ENCODE data around the gene GAREM1. TPM values are rescaled to one million over a fixed set of nuclear protein-coding genes. Genes with fewer than 3 reads are reported as not detected.

The GAREM1 gene
- total and polyA plus RNA-seq, 2 of the 8 experiments (the other 6 are each of a cell fraction or from before 2014, with no cell fraction given), result 3.6 to 9.2 TPM

DNA sequence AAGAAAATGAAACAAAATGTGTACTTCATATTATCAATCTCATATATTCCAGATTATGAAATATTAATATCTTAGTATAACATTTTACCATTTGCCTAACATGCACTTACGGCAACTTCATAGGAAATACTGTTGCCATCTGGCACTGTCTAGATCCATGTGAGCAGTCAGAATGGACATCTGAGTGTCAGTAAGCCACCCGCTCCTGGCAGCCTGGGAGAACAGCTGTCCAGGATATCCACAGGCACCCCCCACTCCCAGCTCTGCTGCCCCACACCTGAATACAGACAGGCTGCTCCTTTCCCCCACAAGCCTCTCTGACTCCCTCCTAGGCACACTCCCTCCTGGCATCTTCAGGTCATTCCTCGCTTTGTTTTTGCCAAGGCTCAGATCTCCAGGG, 127.0 kb downstream of the GAREM1 start:
- H3K18ac ChIP-seq (ENCODE audit: extremely low read depth, low read length), result no peak overlapping the region
- CTCF ChIA-PET (ENCODE audit: partially characterized antibody), result interaction anchor here (1.1 to 1.7 kb wide), 4 partner anchors 15 to 96 kb away, joined by 3 to 4 read pairs (median 3); no protein-coding TSS in a partner anchor
- no peak overlapping the region for H4K91ac ChIP-seq (replicated peaks; ENCODE audit: insufficient read length, low read length)
- TF ChIP-seq TBP (IDR thresholded peaks at IDR 0.05; ENCODE audit: low read depth, low read length), result no peak
- TF ChIP-seq POLR2A (IDR thresholded peaks at IDR 0.05; ENCODE audit: control extremely low read depth in 1 of 2, low read depth in 2 of 2, low read length in 2 of 2), result no peak
- TF ChIP-seq KDM1A (IDR thresholded peaks at IDR 0.05; ENCODE audit: borderline replicate concordance, low read length), result no peak
- TF ChIP-seq ASH2L (IDR thresholded peaks at IDR 0.05; ENCODE audit: low read length), result no peak
- TF ChIP-seq BACH1 (IDR thresholded peaks at IDR 0.05; ENCODE audit: low read length), result no peak
- TF ChIP-seq CHD1 (IDR thresholded peaks at IDR 0.05; ENCODE audit: low read depth, low read length), result no peak
- TF ChIP-seq SIX5 (IDR thresholded peaks at IDR 0.05; ENCODE audit: low read depth, low read length), result no peak
- TF ChIP-seq TEAD4 (IDR thresholded peaks at IDR 0.05; ENCODE audit: low read depth, low read length), result no peak
- no peak for TF ChIP-seq GTF2F1 (IDR thresholded peaks at IDR 0.05; ENCODE audit: borderline replicate concordance, low read depth, low read length)
- no peak for TF ChIP-seq RFX5 (IDR thresholded peaks at IDR 0.05; ENCODE audit: borderline replicate concordance, low read depth, low read length)
- no peak for TF ChIP-seq CBX8 (IDR thresholded peaks at IDR 0.05; ENCODE audit: borderline replicate concordance, low read depth, low read length)
- TF ChIP-seq, protein P1, sequence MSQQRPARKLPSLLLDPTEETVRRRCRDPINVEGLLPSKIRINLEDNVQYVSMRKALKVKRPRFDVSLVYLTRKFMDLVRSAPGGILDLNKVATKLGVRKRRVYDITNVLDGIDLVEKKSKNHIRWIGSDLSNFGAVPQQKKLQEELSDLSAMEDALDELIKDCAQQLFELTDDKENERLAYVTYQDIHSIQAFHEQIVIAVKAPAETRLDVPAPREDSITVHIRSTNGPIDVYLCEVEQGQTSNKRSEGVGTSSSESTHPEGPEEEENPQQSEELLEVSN (IDR thresholded peaks at IDR 0.05), result no peak
- TF ChIP-seq POLR2AphosphoS5 (IDR thresholded peaks at IDR 0.05; ENCODE audit: low read depth, low read length), result no peak
- TF ChIP-seq EP300 (IDR thresholded peaks at IDR 0.05; ENCODE audit: borderline replicate concordance in 1 of 2, low read depth in 2 of 2, low read length in 2 of 2), result no peak
- no peak for TF ChIP-seq RNF2 (IDR thresholded peaks at IDR 0.05; ENCODE audit: borderline replicate concordance, low read depth, low read length, missing control alignments, poor library complexity, severe bottlenecking)

More for the DNA sequence above, 127.0 kb downstream of the GAREM1 start:
- H3K27ac ChIP-seq (ENCODE audit: low read depth, low read length), result no peak overlapping the region
- H3K14ac ChIP-seq (ENCODE audit: insufficient read length), result no peak overlapping the region
- H3K36me3 ChIP-seq (ENCODE audit: control insufficient read depth in 2 of 4, insufficient read depth in 4 of 4, low read length in 3 of 4), result no peaks in the 10 kb centered on the region
- no peaks in the 10 kb centered on the region for H3K79me2 ChIP-seq (ENCODE audit: control insufficient read depth in 1 of 2, insufficient read depth in 2 of 2, low read length in 2 of 2)
- no peak overlapping the region for H4K5ac ChIP-seq (ENCODE audit: insufficient read length, low read depth, low read length)
- no peaks in the 10 kb centered on the region for H4K20me1 ChIP-seq (replicated peaks in 1 of 2; ENCODE audit: control insufficient read depth in 1 of 2, insufficient read depth in 2 of 2, low read length in 2 of 2)
- H2BK15ac ChIP-seq (ENCODE audit: low read length), result no peak overlapping the region
- no peaks in the 10 kb centered on the region for H3K27me3 ChIP-seq (replicated peaks in 1 of 4; ENCODE audit: control insufficient read depth in 3 of 4, extremely low read depth in 1 of 4, insufficient read depth in 3 of 4, low read length in 3 of 4)
- H3K23ac ChIP-seq (ENCODE audit: insufficient read length), result no peak overlapping the region
- H2AK5ac ChIP-seq (ENCODE audit: low read depth, low read length), result no peak overlapping the region
- DNase-seq (ENCODE audit: low read depth in 1 of 2, low spot score in 2 of 2) (no peak), FAIRE-seq (no peak)
- POLR2A ChIA-PET (ENCODE audit: partially characterized antibody), result no interaction called here
- H3K4me1 ChIP-seq (replicated peaks in 1 of 4; ENCODE audit: control insufficient read depth in 3 of 4, insufficient read depth in 4 of 4, low read length in 3 of 4), result no peaks in the 10 kb centered on the region
- no peak overlapping the region for H2BK20ac ChIP-seq (ENCODE audit: low read length)
- no peak overlapping the region for H4K8ac ChIP-seq (ENCODE audit: extremely low read depth, insufficient read depth, low read length)
- no peaks in the 10 kb centered on the region for H3K23me2 ChIP-seq (ENCODE audit: low read depth, low read length)
- no peak overlapping the region for H2BK120ac ChIP-seq (replicated peaks; ENCODE audit: low read depth, low read length)
- no peak overlapping the region for H2BK12ac ChIP-seq (ENCODE audit: low read depth, low read length)
- H3K9ac ChIP-seq (replicated peaks in 1 of 4; ENCODE audit: extremely low read depth in 1 of 4, low read depth in 3 of 4, low read length in 3 of 4), result no peak overlapping the region
- no peaks in the 10 kb centered on the region for H3K79me1 ChIP-seq (ENCODE audit: low read depth, low read length)
- H2BK5ac ChIP-seq (ENCODE audit: low read depth, low read length), result no peak overlapping the region
- WGBS, 2 experiments (ENCODE audit: extremely low coverage in 1 of 2, insufficient coverage in 1 of 2, insufficient read length in 1 of 2, insufficient replicate concordance in 2 of 2, low coverage in 1 of 2, low lambda C conversion rate in 2 of 2, missing lambda C conversion rate in 1 of 2), result 87% methylated on average over 3 of the region's 3 CpGs; no CpG with 5 or more reads in 1 of the 2 experiments
- H3K4ac ChIP-seq (replicated peaks; ENCODE audit: insufficient read length, low read depth, low read length), result no peak overlapping the region
- no peak overlapping the region for H3K56ac ChIP-seq (replicated peaks; ENCODE audit: insufficient read length, low read depth, low read length)
- no peaks in the 10 kb centered on the region for H3K9me3 ChIP-seq (ENCODE audit: insufficient read depth in 2 of 2, low read depth in 1 of 2, low read length in 1 of 2)
- no peak overlapping the region for H3K4me2 ChIP-seq (ENCODE audit: insufficient read depth in 1 of 2, low read depth in 2 of 2, low read length in 2 of 2)
- H3K4me3 ChIP-seq (ENCODE audit: extremely low read depth in 1 of 4, insufficient read depth in 2 of 4, low read depth in 3 of 4, low read length in 4 of 4), result no peak overlapping the region
- H2AFZ ChIP-seq (ENCODE audit: low read length), result no peak overlapping the region

Measured in H1 (cell line).